ENCODE data around the gene XRN2.
A peak's percentile ranks its signal among the peaks of the same experiment; 100 is the strongest.

The XRN2 gene

DNA sequence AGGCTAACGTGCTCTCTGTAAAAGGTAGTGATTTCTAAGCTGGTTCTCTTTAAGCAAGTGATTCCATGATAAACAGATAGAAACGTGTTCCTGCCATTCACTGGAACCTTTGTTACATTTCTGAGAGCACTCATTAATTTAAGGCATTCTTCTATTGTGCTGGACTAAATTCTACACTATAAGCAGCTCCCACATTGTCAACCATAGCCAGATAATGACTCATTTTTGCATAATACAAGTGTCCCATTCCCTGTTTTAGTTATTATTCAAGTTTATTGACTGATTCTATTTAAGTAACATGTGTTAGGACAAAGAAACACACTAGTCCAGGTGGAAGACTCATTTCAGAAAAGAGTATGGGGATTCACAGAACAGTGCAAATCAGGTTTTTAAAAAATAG, 13.5 kb upstream of the XRN2 start:
- FAIRE-seq, result no peak
- DNase-seq (ENCODE audit: extremely low spot score, insufficient read length, low read depth), result no peak

DNA sequence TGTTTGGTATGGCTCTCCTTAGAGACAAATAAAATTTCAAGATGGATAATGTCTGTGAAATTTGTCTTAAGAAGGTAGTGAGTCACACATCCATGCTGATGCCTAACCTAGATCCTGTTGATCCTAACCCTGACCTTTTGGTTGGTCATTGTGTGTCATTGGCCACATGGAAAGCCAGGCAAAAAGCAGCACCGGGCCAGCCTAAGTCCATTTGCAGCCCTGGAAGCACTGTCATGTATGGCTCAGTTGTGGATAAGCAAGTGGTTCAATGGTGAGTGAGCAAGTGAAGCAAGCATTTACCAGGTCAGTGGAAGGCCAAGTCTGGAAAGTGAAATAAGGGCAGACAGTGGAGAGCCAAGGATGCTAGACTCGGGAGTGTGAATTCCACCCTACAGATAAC, 12.1 kb upstream of the XRN2 start:
- DNase-seq (ENCODE audit: extremely low spot score, insufficient read length, low read depth) (no peak), FAIRE-seq (no peak)

DNA sequence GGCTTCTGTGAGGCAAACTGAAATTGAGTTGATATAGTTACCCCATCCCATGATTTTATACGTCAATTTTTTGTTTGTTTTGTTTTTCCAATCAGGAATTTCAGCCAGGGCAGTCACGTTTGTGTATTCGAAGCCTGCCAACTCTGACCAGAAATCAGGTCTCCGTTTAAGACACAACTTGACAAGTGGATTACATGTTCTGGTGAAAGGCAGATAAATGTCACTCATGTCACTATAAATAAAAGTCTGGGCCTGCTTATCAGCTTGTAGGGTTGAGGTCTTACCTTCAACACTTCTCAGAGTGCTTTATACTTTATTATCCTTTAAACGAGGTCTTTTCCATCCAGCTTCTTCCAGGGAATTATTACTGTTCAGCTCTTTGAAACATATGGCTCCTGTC, 8.4 kb upstream of the XRN2 start:
- no peak for DNase-seq (ENCODE audit: extremely low spot score, insufficient read length, low read depth)

DNA sequence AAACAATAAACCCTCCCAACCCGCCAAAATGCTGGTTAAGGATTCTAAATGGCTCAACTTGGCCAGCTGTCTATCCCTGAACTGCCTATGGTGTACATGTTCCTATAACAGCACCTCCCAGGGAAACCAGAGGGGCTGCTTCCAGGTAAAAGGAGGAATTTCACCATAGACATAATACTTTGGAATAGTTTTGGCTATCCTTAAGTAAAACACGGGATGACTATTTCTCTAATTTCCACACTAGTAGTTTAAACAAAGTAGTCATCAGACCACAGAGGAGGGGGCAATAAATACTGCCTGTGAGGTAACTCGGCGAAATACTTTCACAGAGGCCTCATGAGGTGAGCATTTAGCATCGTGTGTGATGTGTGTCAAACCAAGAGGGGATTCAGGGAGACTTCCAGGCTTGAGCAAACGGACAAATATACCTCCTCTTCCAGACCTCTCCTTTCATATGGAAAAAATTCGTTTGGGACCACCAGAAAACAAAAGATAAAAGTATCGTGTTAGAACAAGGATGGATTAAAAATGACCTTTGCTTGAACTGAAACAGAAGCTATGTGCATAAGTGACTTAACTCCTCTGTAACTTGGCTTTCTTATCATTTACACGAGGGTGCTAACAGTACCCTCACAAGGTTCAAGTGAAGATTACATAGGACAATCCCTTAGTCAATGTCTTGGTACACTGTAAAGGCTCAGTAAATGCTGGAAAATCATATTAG, 1.0 kb upstream of the XRN2 start:
- FAIRE-seq, result no peak

More for the DNA sequence above, 8.4 kb upstream of the XRN2 start:
- FAIRE-seq, result no peak

DNA sequence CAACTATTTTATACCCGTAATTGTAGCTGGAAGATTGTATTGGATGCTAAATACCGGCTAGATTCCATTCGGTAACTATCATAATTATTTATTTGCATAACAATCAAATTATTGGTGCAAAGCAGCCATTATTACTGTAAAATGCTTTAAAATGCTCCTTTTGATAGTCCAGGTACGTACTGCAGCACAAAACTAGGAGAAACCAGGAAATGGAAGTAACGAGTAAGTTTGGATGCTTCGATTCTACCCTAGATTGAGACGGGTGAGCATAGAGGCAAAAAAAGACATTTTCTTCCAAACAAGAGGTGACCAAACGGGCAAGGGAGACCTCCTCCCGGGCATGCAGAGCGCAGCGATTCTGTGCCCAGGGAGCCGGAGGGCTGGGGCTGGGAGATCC, 469 bp upstream of the XRN2 start:
- FAIRE-seq (peak; percentile 39), DNase-seq (ENCODE audit: extremely low spot score, insufficient read length, low read depth) (no peak)

More for the DNA sequence above, 1.0 kb upstream of the XRN2 start:
- DNase-seq (ENCODE audit: extremely low spot score, insufficient read length, low read depth), result no peak

DNA sequence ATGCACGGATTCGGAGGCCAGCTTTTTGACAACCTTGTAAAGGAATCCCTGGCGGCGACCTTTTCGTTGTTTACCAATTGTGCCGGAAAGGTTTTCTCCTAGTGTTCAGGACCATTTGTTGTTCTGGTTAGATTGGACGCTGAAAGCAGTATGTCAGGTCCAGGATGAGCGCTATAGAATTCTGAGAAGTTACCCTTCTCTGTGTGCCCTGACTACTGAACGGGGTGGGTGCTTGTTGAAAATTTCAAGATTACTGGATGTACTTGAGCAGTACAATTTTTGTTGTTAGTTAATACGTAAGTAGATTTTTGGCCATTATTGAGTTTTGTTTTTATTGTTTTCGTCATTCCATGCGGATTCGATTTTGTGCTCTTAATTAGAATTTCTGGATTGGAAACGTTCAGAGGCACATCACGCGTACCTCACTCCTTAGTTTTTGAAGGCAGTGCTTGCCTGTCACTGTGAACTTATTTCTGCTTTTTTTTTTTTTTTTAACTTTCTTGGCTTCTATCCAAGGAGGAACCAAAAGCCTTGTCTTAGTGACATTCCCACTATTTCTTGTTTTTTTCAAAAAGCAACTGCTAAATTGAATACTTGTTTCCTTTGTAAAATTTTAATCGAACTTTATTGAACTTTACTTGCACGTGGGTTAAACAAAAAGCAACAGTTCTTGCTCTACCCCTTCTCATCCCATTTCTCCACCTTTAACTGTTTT, 898 bp downstream of the XRN2 start:
- FAIRE-seq (no peak), DNase-seq (ENCODE audit: extremely low spot score, insufficient read length, low read depth) (no peak)

DNA sequence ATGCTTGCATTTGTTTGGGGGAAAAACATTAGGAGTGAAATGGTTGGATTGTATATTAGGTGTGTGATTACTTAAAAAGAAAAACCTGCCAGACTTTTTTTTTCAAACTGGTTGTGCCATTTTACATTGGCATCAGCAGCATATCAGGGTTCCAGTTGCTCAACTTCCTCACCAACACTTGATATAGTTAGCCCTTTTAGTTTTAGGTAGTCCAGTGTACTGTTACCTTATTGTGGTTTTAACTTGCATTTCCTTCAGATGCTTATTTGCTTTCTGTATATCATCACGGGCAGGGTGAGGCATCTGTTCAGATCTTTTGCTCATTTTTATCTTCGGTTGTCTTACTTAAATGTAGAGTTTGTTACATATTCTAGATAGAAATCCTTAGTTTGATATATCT, 5.2 kb downstream of the XRN2 start:
- FAIRE-seq (no peak), DNase-seq (ENCODE audit: extremely low spot score, insufficient read length, low read depth) (no peak)

DNA sequence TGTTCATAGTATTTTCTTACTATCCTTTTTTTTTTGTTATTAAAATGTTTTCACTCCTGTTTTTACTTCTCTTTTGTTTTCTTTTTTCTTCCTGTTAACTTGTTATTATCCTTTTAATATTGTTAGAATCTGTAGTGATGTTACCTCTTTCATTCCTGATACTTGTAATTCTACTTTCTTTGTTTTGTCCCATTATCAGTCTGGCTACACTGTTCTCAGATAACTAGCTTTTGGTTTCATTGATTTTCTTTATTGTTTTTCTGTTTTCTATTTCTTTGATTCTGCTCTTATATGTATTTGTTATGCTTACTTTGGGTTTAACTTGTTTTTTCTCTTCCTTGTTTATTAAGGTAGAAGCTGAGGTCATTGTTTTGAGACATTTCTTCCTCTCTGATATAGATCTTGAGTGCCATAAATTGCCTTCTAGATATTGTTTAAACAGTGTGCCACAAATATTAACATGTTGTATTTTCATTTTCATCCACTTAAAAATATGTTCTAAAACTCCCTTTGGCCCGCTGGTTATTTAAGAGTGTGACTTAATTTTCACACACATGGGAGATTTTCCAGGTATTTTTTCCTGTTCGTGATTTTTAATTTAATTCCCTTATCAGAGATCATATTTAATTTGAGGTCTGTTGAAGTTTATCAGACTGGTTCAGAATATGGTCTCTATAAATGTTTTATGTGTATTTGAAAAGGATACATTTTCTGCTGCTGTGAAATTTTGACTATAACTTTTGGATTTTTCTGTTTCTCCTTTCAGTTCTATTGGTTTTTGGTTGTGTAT, 6.7 kb downstream of the XRN2 start:
- no peak for FAIRE-seq

DNA sequence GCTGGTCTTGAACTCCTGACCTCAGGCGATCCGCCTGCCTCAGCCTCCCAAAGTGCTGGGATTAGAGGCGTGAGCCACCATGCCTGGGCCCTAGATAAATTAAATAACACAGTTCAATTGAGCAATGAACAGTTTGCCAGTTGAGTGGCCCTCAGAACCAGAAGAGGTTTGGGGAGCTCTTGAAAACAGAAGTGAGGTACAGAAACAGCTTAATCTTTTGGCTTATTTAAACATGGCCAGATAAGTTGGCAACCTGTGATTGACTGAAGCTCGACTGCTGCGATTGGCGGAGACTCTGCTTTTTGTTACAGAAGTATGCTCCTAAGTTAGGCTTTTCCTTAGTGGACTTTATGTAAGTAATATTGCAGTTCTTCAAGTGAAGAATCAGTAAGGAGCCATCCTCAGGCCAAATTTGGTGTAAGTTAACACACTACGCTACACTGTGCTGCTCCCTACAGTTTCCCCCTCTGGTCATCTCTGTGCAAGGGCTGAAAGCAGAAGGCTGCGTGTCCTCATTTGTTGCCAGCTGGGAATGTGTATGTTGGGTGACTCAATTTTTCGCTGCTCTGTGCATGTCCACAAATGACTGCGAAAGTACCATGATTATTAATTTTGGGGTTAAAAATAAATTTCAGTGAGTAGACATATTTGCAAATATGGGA, 9.8 kb downstream of the XRN2 start:
- DNase-seq (ENCODE audit: extremely low spot score, insufficient read length, low read depth) (no peak), FAIRE-seq (no peak)

More for the DNA sequence above, 6.7 kb downstream of the XRN2 start:
- DNase-seq (ENCODE audit: extremely low spot score, insufficient read length, low read depth), result no peak

DNA sequence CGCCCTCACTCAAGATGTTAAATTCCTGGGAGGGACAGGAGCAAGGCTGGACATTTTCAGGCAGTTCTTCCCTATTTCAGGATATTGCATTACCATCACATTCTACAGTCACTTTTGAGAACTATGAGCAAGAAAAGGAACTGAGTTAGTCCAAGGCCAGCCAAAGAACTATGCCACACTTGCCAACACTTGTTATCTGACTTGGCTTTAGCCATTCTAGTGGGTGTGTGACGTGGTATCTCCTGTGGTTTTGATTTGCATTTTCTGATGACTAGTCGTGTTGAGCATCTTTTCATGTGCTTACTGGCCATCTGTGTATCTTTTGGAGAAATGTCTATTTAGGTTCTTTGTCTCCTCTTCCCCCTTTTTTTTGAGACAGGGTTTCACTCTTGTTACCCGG, 12.0 kb downstream of the XRN2 start:
- peak; percentile 54 for FAIRE-seq
- no peak for DNase-seq (ENCODE audit: extremely low spot score, insufficient read length, low read depth)

DNA sequence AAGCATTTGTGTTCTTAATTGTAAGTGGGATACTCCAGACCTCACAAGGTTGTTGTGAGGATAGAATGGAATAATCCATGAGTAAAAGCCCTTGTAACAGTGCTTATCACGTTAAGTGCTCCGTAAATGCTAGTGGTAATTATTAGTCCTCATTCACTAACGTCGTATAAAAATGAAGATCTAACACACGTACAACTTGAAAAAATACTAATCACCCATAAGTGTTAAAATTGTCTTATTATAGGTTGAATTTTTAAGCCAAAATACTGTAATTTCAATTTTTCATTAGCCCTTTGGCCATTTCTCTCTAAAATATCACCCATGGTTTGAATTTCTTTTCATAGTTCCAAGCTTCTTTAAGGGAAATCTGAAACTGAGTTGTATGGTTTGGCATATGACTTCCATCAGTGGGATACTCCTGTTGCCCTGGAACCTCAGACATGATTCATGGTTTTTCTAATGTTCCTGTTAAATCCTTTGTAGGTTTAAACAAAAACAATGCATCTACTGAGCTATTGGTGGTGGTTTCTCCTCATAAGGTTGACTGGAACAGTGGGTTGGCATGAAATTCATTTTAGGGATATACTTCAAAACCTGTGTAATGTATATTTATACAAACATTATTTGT, 19.1 kb downstream of the XRN2 start:
- DNase-seq (ENCODE audit: extremely low spot score, insufficient read length, low read depth) (no peak), FAIRE-seq (no peak)

DNA sequence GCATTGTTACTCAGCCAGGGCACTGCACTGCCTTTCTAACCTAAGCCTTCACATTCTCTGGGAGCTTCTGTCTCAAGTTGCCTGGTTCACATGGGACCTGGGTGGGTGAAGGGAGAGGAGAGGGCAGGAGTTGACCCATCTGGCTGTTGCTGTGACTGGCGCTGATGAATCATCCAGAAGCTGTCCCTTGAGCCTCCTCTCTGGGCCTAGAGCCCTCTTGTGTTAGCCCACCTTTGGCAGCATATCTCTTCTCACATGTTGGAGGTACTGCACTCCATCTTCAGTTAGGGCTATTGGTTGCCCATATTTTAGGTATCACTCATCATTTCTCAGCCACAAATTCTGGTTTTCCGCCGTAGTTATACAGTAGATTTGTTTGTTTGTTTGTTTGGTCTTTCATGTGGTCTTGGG, 19.8 kb downstream of the XRN2 start:
- DNase-seq (ENCODE audit: extremely low spot score, insufficient read length, low read depth), result no peak
- no peak for FAIRE-seq

DNA sequence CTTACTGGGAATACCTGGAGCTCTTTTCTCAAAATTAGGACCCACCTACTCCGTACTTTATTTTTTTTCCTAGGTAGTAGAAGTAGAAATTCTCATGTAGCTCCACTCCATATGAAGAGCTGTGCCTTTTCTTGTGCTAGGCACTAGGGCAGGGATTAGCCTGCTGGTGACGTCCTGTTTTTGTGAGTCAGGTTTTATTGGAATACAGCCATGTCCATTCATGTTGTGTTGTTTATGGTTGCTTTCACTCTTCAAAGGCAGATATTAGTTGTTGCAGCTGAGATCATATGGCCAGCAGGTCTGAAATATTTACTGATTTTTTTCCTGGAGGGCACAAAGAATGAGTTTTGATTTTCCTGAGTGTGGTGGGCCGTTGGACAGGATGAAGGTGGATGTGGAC, 20.5 kb downstream of the XRN2 start:
- FAIRE-seq, result no peak
- DNase-seq (ENCODE audit: extremely low spot score, insufficient read length, low read depth), result no peak

DNA sequence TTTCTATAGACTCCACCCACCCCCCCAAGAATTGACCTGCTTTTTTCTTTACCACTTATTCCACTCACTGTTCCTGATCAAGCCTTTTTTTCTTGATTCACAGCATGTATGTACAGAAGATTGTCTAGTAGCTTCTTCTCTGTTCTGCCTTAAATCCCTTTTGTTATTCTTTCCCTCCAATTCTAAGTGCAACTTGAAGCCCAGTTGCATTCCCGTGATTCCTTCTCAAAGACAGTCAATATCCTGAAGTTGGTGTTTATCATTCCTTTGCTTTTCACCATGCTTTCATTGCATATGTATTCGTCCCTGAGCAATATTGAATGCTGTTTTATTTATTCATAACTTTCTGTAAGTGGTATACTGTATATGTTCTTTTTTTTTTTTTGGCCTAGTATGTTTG, 21.0 kb downstream of the XRN2 start:
- no peak for FAIRE-seq

DNA sequence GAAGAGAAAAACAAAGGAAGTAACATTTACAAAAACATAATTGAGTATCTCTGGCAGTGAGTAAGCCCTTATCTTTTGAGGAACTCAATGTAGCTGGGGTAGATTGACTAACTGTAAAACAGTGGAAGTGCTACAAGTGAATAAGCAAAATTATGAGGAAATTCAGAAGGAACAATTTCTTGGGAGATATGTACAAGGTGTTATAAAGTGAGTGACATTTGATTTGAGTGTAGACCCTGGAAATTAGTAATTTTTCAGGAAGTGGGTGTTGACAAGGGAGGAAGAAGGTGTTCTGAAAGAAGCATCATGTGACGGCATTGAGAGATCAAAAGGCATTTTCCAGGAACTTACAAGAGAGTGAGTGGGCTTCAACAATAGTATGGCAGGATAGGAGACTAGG, 22.2 kb downstream of the XRN2 start:
- FAIRE-seq (no peak), DNase-seq (ENCODE audit: extremely low spot score, insufficient read length, low read depth) (no peak)

More for the DNA sequence above, 21.0 kb downstream of the XRN2 start:
- no peak for DNase-seq (ENCODE audit: extremely low spot score, insufficient read length, low read depth)

DNA sequence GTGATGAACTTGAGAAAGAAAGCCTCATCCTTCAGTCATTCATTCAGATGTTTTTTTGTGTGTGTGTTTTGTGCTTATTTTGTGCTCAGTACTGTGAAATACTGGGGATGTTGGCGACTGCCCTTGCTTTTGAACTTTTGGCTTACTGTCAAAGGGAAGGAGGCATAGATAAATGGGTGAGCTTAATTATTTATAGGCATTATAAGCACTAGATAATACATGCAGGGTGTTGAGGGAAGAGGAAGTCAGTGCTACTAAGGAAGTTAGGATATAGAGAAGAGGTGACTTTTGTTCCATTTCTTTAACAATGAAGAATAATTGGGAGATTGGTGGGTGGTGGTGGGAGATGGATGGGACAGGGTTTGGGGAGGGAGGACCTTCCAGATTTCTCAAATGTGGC, 23.6 kb downstream of the XRN2 start:
- FAIRE-seq, result no peak
- no peak for DNase-seq (ENCODE audit: extremely low spot score, insufficient read length, low read depth)

DNA sequence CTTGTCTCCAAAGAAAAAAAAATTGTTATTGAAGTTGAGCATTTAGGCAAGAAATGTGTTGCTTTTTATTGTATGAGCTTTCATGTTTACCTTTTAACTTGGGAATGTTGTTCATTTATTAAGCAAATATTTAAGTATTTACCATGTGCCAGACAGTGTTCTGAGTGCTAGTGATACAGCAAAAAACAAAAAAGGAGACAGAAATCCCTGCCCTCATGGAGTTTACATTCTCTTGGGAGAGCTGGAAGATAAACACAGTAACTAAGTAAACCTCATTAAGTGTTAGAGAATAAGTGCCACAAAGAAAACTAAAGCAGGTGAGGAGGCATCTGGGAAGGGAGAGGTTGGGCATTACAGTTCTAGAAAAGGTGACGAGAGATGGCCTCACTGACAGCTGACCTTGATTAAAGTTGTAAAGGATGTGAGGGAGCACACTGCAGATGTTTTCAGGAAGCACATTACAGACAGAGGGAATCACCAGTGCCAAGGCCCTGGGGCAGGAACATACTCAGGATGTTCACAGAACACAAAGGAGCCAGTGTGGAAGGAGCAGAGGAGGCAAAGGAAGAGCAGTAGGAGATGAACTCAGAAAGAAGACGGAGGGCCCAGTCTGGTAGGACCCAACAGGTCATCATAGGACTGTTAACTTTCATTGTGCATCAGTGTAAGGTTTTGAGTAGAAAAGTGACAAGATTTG, 33.5 kb downstream of the XRN2 start:
- no peak for DNase-seq (ENCODE audit: extremely low spot score, insufficient read length, low read depth)
- FAIRE-seq, result no peak

DNA sequence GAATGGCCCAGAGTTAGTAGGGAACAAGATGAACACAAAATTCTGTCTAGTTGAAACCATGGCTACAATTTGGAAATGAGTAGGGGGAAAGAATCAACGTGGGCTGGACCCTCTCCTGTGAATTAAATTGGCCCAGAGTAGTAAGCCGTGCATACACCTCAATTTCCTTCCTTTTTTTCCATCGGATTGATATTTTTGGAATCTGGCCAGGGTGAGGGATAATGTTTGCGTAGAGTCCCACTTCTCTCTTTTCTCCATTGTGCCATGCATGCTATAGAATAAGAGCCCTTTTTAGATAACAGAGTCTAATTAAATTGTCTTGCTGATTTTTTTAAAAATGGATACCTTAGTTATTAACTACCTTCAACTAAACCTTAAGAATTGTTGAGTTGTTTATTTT, 35.2 kb downstream of the XRN2 start:
- FAIRE-seq, result no peak
- DNase-seq (ENCODE audit: extremely low spot score, insufficient read length, low read depth), result no peak

DNA sequence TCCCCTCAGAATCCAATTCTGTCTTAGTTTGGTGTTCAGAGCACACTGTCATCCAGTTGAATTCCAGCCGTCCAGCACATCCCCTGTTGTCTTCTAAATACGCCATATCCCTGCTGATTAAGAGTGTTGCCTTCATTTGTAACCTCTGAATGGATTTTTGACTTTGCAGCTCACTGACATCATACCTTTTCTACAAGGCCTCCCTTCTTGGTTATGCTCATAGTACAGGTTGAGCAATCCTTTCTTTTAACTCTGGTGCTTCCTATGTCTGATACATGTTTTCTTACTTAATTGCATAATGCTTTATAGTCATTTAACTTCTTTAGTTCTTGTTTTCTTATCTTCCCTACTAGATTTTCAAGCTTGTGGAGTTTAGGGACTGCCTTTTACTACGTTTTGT, 36.4 kb downstream of the XRN2 start:
- DNase-seq (ENCODE audit: extremely low spot score, insufficient read length, low read depth) (no peak), FAIRE-seq (no peak)
